HEK293 (cell line): ENCODE measurements around the gene SCARB2.

Experiments
- CTCF ChIA-PET: fragments of 350-600 bp; formaldehyde crosslinking; extraction: SDS; loops from one replicate; lab custom pipeline; 2021; ENCODE audit warnings: antibody characterized with exemption; lab: Yijun Ruan, JAX
- POLR2A ChIA-PET: fragments of 300-600 bp; formaldehyde crosslinking; extraction: SDS; loops from one replicate; lab custom pipeline; 2020; ENCODE audit warnings: antibody characterized with exemption, inconsistent platforms; lab: Yijun Ruan, JAX
- H3K27ac ChIP-seq: fragments of 200-500 bp; sonication (Bioruptor generic); 2 replicates; pipeline ENCODE4 v1.5.1; 2014; ENCODE audit warnings: low read depth, low read length, control low read depth, inconsistent platforms; ENCODE audit errors: extremely low read depth
- H3K36me3 ChIP-seq, 2 experiments: fragments of 200-500 bp in 1 of 2; sonication (Bioruptor generic) in 1 of 2; 1 replicate in 1 of 2; 2 replicates in 1 of 2; pipeline ENCODE4 v1.5.1; 2014 to 2017; ENCODE audit warnings: inconsistent platforms in 2 of 2, low read length in 2 of 2; ENCODE audit not compliant: control insufficient read depth in 2 of 2, insufficient read depth in 1 of 2
- H3K4me1 ChIP-seq: fragments of 200-500 bp; sonication (Bioruptor generic); 2 replicates; pipeline ENCODE4 v1.5.1; 2014; ENCODE audit warnings: mild to moderate bottlenecking, low read length, inconsistent platforms; ENCODE audit not compliant: control insufficient read depth, insufficient read depth
- H3K4me3 ChIP-seq: 2 replicates; pipeline ENCODE4 v1.5.1; 2011; ENCODE audit warnings: low read depth, mild to moderate bottlenecking, control low read depth, low read length, moderate library complexity
- H3K9me3 ChIP-seq: fragments of 200-500 bp; sonication (Bioruptor generic); 2 replicates; pipeline ENCODE4 v1.5.1; 2014; ENCODE audit warnings: low read depth, low read length, inconsistent platforms; ENCODE audit not compliant: control insufficient read depth, insufficient read depth
- EGR2 ChIP-seq: fragments of 450-650 bp; formaldehyde crosslinking; IDR thresholded peaks from 2 replicates; pipeline ENCODE4 v1.5.1; 2016; ENCODE audit warnings: low read depth, missing biosample characterization, missing genetic modification characterization
- KLF1 ChIP-seq: fragments of 450-650 bp; formaldehyde crosslinking; IDR thresholded peaks from 2 replicates; pipeline ENCODE4 v1.5.1; 2016; ENCODE audit warnings: missing biosample characterization, missing genetic modification characterization
- SETDB1 ChIP-seq: IDR thresholded peaks from one replicate; pipeline ENCODE4 v1.6.1; 2017; ENCODE audit warnings: mild to moderate bottlenecking, low read length, moderate library complexity, mixed read lengths; ENCODE audit not compliant: insufficient read length
- TRIM28 ChIP-seq: IDR thresholded peaks from 2 replicates; pipeline ENCODE4 v1.6.1; 2011; ENCODE audit warnings: low read length, control low read depth, borderline replicate concordance
- ZBTB20 ChIP-seq: fragments of 450-650 bp; formaldehyde crosslinking; IDR thresholded peaks from 2 replicates; pipeline ENCODE4 v1.5.1; 2016; ENCODE audit warnings: missing biosample characterization, missing genetic modification characterization
- ZBTB48 ChIP-seq: fragments of 450-650 bp; formaldehyde crosslinking; IDR thresholded peaks from 2 replicates; pipeline ENCODE4 v1.5.1; 2016; ENCODE audit warnings: missing biosample characterization, missing genetic modification characterization
- ZBTB7A ChIP-seq: fragments of 450-650 bp; formaldehyde crosslinking; IDR thresholded peaks from 2 replicates; pipeline ENCODE4 v1.5.1; 2016; ENCODE audit warnings: low read depth, missing biosample characterization, missing genetic modification characterization
- ZFP69B ChIP-seq: fragments of 450-650 bp; formaldehyde crosslinking; IDR thresholded peaks from 2 replicates; pipeline ENCODE4 v1.5.1; 2016; ENCODE audit warnings: missing biosample characterization, missing genetic modification characterization
- ZNF121 ChIP-seq: fragments of 450-650 bp; formaldehyde crosslinking; IDR thresholded peaks from 2 replicates; pipeline ENCODE4 v1.5.1; 2016; ENCODE audit warnings: missing biosample characterization, missing genetic modification characterization
- ZNF155 ChIP-seq: fragments of 450-650 bp; formaldehyde crosslinking; IDR thresholded peaks from 2 replicates; pipeline ENCODE4 v1.5.1; 2016; ENCODE audit warnings: missing biosample characterization, missing genetic modification characterization
- ZNF174 ChIP-seq: fragments of 450-650 bp; formaldehyde crosslinking; IDR thresholded peaks from 2 replicates; pipeline ENCODE4 v1.5.0; 2017; ENCODE audit warnings: missing biosample characterization, mild to moderate bottlenecking, missing genetic modification characterization
- ZNF211 ChIP-seq: fragments of 450-650 bp; formaldehyde crosslinking; IDR thresholded peaks from 2 replicates; pipeline ENCODE4 v1.5.1; 2016; ENCODE audit warnings: low read depth, missing biosample characterization, missing genetic modification characterization
- ZNF221 ChIP-seq: fragments of 450-650 bp; formaldehyde crosslinking; IDR thresholded peaks from 2 replicates; pipeline ENCODE4 v1.5.1; 2017; ENCODE audit warnings: missing biosample characterization, missing genetic modification characterization, borderline replicate concordance
- ZNF324 ChIP-seq: fragments of 450-650 bp; formaldehyde crosslinking; IDR thresholded peaks from 2 replicates; pipeline ENCODE4 v1.5.1; 2016; ENCODE audit warnings: missing biosample characterization, missing genetic modification characterization
- ZNF341 ChIP-seq: fragments of 450-650 bp; formaldehyde crosslinking; IDR thresholded peaks from 2 replicates; pipeline ENCODE4; 2016; ENCODE audit warnings: low read depth, missing biosample characterization, missing genetic modification characterization
- ZNF48 ChIP-seq: fragments of 450-650 bp; formaldehyde crosslinking; IDR thresholded peaks from 2 replicates; pipeline ENCODE4 v1.5.1; 2016; ENCODE audit warnings: missing biosample characterization, missing genetic modification characterization
- ZNF501 ChIP-seq: fragments of 450-650 bp; formaldehyde crosslinking; IDR thresholded peaks from 2 replicates; pipeline ENCODE4 v1.5.1; 2016; ENCODE audit warnings: missing biosample characterization, missing genetic modification characterization
- ZNF510 ChIP-seq: fragments of 450-650 bp; formaldehyde crosslinking; IDR thresholded peaks from 2 replicates; pipeline ENCODE4 v1.5.1; 2018; ENCODE audit warnings: mild to moderate bottlenecking, missing genetic modification characterization, missing biosample characterization; ENCODE audit not compliant: insufficient replicate concordance
- ZNF530 ChIP-seq: fragments of 450-650 bp; formaldehyde crosslinking; IDR thresholded peaks from 2 replicates; pipeline ENCODE4 v1.5.1; 2016; ENCODE audit warnings: low read depth, missing biosample characterization, missing genetic modification characterization
- ZNF555 ChIP-seq: fragments of 450-650 bp; formaldehyde crosslinking; conservative IDR thresholded peaks from 2 replicates; pipeline ENCODE4 v1.5.1; 2017; ENCODE audit warnings: missing biosample characterization, mild to moderate bottlenecking, missing genetic modification characterization, inconsistent platforms
- ZNF626 ChIP-seq: fragments of 450-650 bp; sonication (Bioruptor Pico); formaldehyde crosslinking; IDR thresholded peaks from 2 replicates; pipeline ENCODE4 v1.5.1; 2018; ENCODE audit warnings: missing biosample characterization, missing genetic modification characterization, inconsistent platforms
- ZNF664 ChIP-seq: fragments of 450-650 bp; formaldehyde crosslinking; IDR thresholded peaks from 2 replicates; pipeline ENCODE4 v1.5.1; 2016; ENCODE audit warnings: missing biosample characterization, missing genetic modification characterization
- ZNF747 ChIP-seq: fragments of 450-650 bp; formaldehyde crosslinking; IDR thresholded peaks from 2 replicates; pipeline ENCODE4 v1.5.1; 2016; ENCODE audit warnings: missing biosample characterization, missing genetic modification characterization
- ZNF76 ChIP-seq: fragments of 450-650 bp; formaldehyde crosslinking; IDR thresholded peaks from 2 replicates; pipeline ENCODE4; 2016; ENCODE audit warnings: low read depth, missing biosample characterization, missing genetic modification characterization, borderline replicate concordance
- TF ChIP-seq, protein P1 (sequence below): fragments of 450-650 bp; formaldehyde crosslinking; IDR thresholded peaks from 2 replicates; pipeline ENCODE4 v1.5.1; 2017; ENCODE audit warnings: missing biosample characterization, missing genetic modification characterization
- TF ChIP-seq, protein P2 (sequence below): fragments of 450-650 bp; formaldehyde crosslinking; IDR thresholded peaks from 2 replicates; pipeline ENCODE4 v1.5.1; 2016; ENCODE audit warnings: missing biosample characterization, missing genetic modification characterization
- TF ChIP-seq, protein P3 (sequence below): IDR thresholded peaks from 2 replicates; pipeline ENCODE4 v1.6.1; 2011; ENCODE audit warnings: mild to moderate bottlenecking, low read depth, low read length, borderline replicate concordance
- TF ChIP-seq, protein P4 (sequence below): fragments of 450-650 bp; formaldehyde crosslinking; IDR thresholded peaks from 2 replicates; pipeline ENCODE4 v1.5.1; 2016; ENCODE audit warnings: missing biosample characterization, missing genetic modification characterization
- TF ChIP-seq, protein P5 (sequence below): fragments of 450-650 bp; formaldehyde crosslinking; IDR thresholded peaks from 2 replicates; pipeline ENCODE4 v1.5.1; 2016; ENCODE audit warnings: missing biosample characterization, missing genetic modification characterization

Gene SCARB2

DNA sequence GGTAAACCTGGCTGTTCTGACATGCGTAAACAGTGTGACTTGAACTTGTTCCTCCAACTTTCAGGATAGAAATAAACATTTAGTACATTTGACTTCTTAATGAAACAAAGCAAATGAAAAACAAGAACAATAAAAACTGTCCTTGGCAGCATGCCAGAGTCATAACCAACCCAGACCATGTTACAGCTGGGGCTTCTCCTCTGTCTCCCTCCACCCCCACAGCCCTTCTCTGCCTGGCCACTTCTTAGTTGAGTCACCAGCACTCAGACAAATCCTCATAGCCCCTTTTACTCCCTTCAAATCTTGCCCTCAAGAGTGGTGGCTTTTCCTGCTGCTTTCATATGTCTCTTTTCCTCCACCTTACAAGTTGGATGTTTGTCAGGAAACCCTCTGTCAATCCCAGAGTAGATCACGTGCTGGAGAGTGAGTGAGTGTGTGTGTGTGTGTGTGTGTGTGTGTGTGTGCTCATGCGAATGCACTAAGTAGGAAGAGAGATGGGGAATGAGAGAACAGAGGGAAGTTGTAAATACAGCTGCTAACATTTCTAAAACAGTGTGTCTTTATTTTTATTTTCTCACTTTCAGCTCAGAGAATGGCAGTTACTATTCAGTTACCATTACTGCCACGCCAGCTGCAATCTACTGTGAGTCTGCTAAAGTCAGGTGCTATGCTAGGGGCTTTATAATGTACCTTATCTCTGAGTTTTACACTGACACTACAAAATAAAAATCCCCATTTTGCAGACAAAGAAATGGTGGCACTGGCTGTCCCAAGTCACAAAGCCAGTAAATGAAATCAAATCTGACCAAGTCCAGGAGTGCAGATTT is 15.0 kb downstream of the SCARB2 start:
- ChIA-PET POLR2A (no interaction called here), CTCF (interaction anchor here (0.6 to 1.9 kb wide), 2 partner anchors 19 to 27 kb away, joined by 4 to 8 read pairs; no protein-coding TSS in a partner anchor)
- peaks cover 0 to 22% of the 10 kb centered on the region in 2 experiments; a peak in 1 of 3 replicates for H3K36me3 ChIP-seq
- H3K27ac ChIP-seq = peak overlapping the region; percentile 56
- no peak overlapping the region for H3K4me3 ChIP-seq
- no peaks in the 10 kb centered on the region for H3K9me3 ChIP-seq
- H3K4me1 ChIP-seq = no peaks in the 10 kb centered on the region; the same call in 1 of the 2 replicates
- peak; percentile 6; the same call in 1 of the 2 replicates for TF ChIP-seq ZBTB20 (tag by site-specific recombination)
- TF ChIP-seq, protein P1, sequence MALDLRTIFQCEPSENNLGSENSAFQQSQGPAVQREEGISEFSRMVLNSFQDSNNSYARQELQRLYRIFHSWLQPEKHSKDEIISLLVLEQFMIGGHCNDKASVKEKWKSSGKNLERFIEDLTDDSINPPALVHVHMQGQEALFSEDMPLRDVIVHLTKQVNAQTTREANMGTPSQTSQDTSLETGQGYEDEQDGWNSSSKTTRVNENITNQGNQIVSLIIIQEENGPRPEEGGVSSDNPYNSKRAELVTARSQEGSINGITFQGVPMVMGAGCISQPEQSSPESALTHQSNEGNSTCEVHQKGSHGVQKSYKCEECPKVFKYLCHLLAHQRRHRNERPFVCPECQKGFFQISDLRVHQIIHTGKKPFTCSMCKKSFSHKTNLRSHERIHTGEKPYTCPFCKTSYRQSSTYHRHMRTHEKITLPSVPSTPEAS = peak; percentile 91
- no peak for TF ChIP-seq ZNF211 (tag by site-specific recombination)
- TF ChIP-seq ZNF48 (tag by site-specific recombination) = no peak
- TF ChIP-seq KLF1 = no peak
- peak; percentile 33; the same call in 1 of the 2 replicates for TF ChIP-seq ZBTB48 (tag by site-specific recombination)
- TF ChIP-seq ZNF747 (tag by site-specific recombination) = no peak
- TF ChIP-seq, protein P2, sequence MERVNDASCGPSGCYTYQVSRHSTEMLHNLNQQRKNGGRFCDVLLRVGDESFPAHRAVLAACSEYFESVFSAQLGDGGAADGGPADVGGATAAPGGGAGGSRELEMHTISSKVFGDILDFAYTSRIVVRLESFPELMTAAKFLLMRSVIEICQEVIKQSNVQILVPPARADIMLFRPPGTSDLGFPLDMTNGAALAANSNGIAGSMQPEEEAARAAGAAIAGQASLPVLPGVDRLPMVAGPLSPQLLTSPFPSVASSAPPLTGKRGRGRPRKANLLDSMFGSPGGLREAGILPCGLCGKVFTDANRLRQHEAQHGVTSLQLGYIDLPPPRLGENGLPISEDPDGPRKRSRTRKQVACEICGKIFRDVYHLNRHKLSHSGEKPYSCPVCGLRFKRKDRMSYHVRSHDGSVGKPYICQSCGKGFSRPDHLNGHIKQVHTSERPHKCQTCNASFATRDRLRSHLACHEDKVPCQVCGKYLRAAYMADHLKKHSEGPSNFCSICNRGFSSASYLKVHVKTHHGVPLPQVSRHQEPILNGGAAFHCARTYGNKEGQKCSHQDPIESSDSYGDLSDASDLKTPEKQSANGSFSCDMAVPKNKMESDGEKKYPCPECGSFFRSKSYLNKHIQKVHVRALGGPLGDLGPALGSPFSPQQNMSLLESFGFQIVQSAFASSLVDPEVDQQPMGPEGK (tag by site-specific recombination) = peak; percentile 64
- no peak for TF ChIP-seq ZNF174 (tag by site-specific recombination)
- no peak for TF ChIP-seq ZNF626 (tag by site-specific recombination)
- TF ChIP-seq ZNF155 (tag by site-specific recombination) = no peak
- TF ChIP-seq, protein P3, sequence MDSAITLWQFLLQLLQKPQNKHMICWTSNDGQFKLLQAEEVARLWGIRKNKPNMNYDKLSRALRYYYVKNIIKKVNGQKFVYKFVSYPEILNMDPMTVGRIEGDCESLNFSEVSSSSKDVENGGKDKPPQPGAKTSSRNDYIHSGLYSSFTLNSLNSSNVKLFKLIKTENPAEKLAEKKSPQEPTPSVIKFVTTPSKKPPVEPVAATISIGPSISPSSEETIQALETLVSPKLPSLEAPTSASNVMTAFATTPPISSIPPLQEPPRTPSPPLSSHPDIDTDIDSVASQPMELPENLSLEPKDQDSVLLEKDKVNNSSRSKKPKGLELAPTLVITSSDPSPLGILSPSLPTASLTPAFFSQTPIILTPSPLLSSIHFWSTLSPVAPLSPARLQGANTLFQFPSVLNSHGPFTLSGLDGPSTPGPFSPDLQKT = no peak
- peak; percentile 63; the same call in 1 of the 2 replicates for TF ChIP-seq ZNF341 (tag by site-specific recombination)
- TF ChIP-seq TRIM28 = peak; percentile 99
- TF ChIP-seq, protein P4, sequence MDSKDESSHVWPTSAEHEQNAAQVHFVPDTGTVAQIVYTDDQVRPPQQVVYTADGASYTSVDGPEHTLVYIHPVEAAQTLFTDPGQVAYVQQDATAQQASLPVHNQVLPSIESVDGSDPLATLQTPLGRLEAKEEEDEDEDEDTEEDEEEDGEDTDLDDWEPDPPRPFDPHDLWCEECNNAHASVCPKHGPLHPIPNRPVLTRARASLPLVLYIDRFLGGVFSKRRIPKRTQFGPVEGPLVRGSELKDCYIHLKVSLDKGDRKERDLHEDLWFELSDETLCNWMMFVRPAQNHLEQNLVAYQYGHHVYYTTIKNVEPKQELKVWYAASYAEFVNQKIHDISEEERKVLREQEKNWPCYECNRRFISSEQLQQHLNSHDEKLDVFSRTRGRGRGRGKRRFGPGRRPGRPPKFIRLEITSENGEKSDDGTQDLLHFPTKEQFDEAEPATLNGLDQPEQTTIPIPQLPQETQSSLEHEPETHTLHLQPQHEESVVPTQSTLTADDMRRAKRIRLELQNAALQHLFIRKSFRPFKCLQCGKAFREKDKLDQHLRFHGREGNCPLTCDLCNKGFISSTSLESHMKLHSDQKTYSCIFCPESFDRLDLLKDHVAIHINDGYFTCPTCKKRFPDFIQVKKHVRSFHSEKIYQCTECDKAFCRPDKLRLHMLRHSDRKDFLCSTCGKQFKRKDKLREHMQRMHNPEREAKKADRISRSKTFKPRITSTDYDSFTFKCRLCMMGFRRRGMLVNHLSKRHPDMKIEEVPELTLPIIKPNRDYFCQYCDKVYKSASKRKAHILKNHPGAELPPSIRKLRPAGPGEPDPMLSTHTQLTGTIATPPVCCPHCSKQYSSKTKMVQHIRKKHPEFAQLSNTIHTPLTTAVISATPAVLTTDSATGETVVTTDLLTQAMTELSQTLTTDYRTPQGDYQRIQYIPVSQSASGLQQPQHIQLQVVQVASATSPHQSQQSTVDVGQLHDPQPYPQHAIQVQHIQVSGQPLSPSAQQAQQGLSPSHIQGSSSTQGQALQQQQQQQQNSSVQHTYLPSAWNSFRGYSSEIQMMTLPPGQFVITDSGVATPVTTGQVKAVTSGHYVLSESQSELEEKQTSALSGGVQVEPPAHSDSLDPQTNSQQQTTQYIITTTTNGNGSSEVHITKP (tag by site-specific recombination) = peak; percentile 91
- peak; percentile 74; the same call in 1 of the 2 replicates for TF ChIP-seq ZNF501 (tag by site-specific recombination)
- 0 out of 2 replicates have a peak, but pooled peaks have one; percentile 14 for TF ChIP-seq ZBTB7A (tag by site-specific recombination)
- no peak for TF ChIP-seq EGR2 (tag by site-specific recombination)
- TF ChIP-seq ZNF530 (tag by site-specific recombination) = no peak
- no peak for TF ChIP-seq ZNF510 (tag by site-specific recombination)
- TF ChIP-seq ZNF664 = no peak
- 0 out of 2 replicates have a peak, but pooled peaks have one; percentile 12 for TF ChIP-seq ZNF76 (tag by site-specific recombination)
- TF ChIP-seq ZNF555 (tag by site-specific recombination) = no peak
- no peak for TF ChIP-seq SETDB1
- TF ChIP-seq ZFP69B (tag by site-specific recombination) = no peak
- TF ChIP-seq ZNF121 = no peak
- TF ChIP-seq, protein P5, sequence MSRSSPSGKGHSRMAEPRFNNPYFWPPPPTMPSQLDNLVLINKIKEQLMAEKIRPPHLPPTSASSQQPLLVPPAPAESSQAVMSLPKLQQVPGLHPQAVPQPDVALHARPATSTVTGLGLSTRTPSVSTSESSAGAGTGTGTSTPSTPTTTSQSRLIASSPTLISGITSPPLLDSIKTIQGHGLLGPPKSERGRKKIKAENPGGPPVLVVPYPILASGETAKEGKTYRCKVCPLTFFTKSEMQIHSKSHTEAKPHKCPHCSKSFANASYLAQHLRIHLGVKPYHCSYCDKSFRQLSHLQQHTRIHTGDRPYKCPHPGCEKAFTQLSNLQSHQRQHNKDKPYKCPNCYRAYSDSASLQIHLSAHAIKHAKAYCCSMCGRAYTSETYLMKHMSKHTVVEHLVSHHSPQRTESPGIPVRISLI (tag by site-specific recombination) = no peak
- no peak for TF ChIP-seq ZNF324 (tag by site-specific recombination)
- no peak for TF ChIP-seq ZNF221
